Sciatic nerve (tissue), 2 donors: ENCODE data around the gene WDR76. TPM values are rescaled to one million over a fixed set of nuclear protein-coding genes. Genes with fewer than 3 reads are reported as not detected.

ENCODE experiments used
- ATAC-seq: fragments of 200-7000 bp; cut with Tn5 transposase; one replicate; pipeline ENCODE4 v1.9.1; 2020; ENCODE audit warnings: mild to moderate bottlenecking, moderate library complexity
- DNase-seq: peaks from one replicate; pipeline ENCODE4 v3.0.0-alpha.2; 2020; ENCODE audit warnings: low spot score
- intact Hi-C: fragments of 100-400 bp; cut with DNase I; formaldehyde crosslinking; loops from one replicate; pipeline ENCODE4 v1.14.2; 2022
- total RNA-seq: library from RNA; stranded (reverse); fragmentation: NEBNext Ultra II Directional; extraction: Animal tissue kit (Norgen Biotek cat#: 25700); gene quantifications from one replicate; pipeline ENCODE4 v1.2.1, GENCODE V29; 2021
- donor health status: DM: no; HTN: no; CAD: no.
- donor health status: DM: no; HTN: no; CAD: no.

The WDR76 gene
- total RNA-seq, 1 donor from 2014 or later: 5.1 TPM

DNA sequence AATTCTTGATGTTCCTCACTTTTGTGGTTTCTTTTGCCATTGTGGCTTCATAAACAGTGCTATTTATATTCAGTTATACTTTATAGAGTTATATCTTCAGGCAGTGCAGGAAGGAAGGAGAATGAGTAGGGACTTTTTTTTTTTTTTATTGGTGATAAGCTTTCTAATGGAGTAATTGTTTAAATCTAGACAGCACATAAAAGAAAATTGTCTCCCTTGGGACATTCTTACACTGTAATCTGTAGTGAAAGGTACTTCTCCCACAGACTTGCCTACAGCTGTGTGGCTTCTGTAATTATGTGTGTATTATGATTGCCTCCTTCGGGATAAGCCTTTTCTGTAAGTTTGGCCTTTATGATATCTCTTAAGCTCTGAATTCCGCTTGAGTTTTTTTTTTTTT, 41.6 kb downstream of the WDR76 start:
- no peak for DNase-seq
- ATAC-seq: no peak
- intact Hi-C loops: no loop called here

DNA sequence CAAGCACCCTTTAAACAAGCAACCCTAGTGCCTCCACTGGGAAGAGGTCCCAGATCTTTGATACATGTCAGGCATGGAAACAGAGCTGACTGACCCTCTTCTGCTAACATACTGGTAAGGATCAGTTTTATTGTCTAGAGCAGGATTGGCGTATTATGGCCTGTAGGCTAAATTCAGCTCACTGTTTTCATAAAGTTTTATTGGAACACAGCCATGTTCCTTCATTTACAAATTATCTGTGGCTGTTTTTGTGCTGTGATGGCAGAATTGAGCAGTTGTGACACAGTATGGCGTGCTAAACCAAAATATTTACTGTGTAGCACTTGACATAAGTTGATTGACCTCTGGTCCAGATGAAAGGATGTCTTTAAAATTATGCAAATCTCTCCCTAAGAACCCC, 45.0 kb downstream of the WDR76 start:
- ATAC-seq (no peak), DNase-seq (no peak)
- intact Hi-C loops: no loop called here

DNA sequence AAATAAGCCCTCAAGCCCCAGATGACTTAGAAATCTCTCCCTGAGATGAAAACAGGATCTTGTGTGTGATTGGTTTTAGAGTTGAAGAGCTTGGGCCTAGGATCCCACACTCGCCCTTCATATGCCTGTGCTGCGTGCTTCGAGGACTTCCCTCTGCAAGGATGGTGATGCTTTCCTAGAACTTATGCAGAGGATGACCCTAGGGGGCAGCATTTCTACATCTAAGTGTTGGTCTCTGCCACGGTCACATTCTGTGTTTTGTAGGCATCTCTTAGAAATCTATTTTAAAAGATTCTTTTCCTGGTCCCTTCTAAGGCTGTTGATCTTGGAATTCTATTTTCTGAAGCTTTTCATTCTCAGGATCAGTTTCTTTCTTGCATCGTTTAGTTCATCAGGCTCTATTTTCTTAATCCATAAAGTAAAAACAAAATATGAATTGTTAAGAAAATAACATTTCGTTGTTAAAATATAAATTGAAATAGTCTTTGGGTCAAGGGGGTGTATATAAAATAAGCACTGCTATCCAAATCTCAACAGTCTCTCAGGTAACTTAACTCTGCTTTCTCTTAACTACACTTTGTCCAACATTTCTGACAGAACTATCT, 45.7 kb downstream of the WDR76 start:
- intact Hi-C loops: no loop called here
- DNase-seq (no peak), ATAC-seq (peak; percentile 56)

DNA sequence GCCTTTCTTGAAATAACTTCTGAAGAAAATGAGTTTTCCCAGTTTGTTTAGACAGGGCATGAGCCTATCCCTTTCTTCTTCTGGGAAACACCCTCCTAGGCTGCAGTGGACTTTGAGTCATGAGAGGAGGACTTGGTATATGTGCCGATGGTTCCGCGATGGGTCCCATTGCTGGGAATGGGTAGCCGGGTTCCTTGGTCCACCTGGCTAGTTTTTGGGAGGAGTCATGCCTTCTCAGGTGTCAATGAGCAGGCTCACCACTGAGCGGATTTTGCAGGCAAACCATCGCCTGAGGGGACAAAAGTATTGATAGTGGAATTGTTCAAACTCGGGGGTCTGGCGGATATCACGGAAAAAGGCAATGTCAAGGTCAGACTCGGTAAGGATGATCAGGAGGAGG, 46.8 kb downstream of the WDR76 start:
- DNase-seq (no peak), ATAC-seq (no peak)
- intact Hi-C loops: no loop called here

DNA sequence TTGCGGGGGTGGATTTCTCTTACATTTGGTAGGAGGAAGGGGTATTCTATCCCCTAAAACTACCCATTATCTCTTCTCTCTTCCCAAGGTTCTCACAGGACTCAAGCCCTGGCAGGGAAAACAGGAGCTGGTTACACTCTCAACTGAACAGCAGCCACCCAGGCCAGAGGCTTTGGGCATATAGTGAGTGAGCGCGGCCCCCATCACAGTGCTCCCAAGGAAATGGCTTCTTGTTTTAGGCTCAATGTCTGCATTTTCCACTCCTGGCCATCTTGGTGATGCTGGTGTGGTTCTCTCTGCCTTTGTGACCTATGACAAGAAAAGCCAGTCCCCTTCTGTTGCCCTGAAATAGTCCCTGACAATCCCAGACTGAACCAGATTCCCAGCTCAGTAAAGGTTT, 50.1 kb downstream of the WDR76 start:
- ATAC-seq: no peak
- intact Hi-C loops: no loop called here
- no peak for DNase-seq

DNA sequence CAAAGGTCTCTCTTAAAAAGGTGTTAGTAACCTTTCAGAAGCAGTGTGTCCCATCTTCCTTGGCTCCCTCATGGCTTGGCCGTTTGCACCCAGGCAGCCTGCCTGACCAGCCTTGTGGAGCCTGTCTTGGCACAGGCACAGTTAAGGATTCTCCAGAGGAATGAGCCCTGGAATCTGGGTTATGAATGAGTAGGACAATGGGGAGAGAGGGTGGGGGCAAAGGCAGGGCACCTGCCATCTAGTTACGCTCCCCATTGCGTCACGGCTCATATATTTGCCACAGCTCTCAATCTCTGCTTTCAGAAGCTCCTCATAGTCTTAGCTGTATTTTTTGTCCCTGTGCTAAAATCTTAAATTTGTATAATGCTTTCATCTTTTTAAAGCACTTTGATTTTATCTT, 50.6 kb downstream of the WDR76 start:
- ATAC-seq (no peak), DNase-seq (no peak)
- intact Hi-C loops: no loop called here

GRCh38 chr15:43878446-43878845, 51.6 kb downstream of the WDR76 start:
- no peak for ATAC-seq
- intact Hi-C loops: no loop called here

DNA sequence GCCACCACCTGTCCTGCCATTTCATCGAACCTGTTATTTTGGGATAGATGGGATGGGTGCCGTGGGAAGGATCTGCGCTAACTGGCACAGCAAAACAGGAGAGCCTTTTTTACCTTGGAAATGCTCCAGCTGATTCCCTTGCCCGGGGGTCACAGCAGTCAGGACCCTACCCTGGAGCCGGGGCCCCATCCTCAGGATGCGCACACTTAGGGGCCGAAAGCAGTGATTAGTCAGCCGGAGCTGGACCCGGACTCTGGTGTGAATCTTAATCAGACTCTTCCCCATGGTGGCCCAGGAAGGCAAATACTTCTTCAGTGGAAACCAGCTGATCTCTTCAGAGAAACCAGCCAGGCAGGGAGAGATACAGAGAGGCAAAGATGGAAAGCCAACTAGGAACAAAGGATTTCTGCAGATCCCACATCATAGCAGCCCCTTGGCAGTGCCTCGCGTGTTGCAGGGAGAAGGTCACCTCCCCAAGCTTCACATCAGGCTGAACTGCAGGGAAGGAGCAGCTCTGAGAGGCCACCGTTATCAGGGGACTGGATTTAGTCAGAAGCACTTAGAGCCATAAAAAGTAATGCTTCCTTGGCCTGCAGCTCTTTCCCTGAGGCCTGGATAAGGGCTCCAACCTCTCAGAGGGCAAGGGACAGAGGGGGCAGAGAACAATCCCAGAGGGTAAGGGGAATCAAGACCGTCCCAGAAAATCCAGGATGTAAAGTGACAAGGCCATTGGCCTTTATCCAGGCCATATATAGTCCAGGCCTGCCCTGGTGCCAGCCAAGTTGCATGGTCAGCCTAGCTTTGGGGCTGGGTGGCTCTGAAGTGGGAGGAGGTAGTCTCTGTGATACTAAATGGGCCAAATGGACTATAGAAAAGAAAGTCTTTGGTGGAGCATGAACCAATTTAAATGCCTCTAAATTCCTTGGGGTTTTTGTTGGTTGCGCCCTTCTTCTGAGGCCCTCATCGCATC, 52.9 kb downstream of the WDR76 start:
- intact Hi-C loops: no loop called here
- no peak for DNase-seq

More at GRCh38 chr15:43878446-43878845, 51.6 kb downstream of the WDR76 start:
- DNase-seq: no peak

GRCh38 chr15:43880406-43881194, 53.8 kb downstream of the WDR76 start:
- DNase-seq (no peak), ATAC-seq (peak; percentile 49)
- intact Hi-C loops: no loop called here

More for the DNA sequence above, 52.9 kb downstream of the WDR76 start:
- peak; percentile 36 for ATAC-seq

- intact Hi-C loops: no loop called here
- DNase-seq (no peak), ATAC-seq (no peak)
Measured at GRCh38 chr15:43881245-43881644, 54.4 kb downstream of the WDR76 start.

DNA sequence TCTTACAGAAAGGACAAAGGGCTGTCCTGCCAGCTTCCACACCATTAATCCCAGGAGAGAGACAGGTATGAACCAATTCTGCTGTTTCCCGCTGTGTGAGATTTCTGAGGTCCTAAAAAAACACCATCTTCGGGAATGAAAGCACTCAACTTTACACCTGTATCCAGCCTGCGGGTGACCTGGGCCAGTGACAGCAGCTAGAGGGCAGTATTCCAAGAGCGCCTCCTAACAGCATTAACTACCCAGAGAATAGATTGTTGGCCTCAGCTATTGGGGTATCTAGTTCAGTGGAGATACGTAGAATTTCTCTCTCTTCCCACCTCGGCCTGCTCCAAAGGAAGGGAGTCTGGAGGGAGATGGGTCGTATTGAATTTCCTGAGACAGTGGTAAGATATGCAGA, 55.1 kb downstream of the WDR76 start:
- intact Hi-C loops: no loop called here
- ATAC-seq (no peak), DNase-seq (no peak)

- DNase-seq (no peak), ATAC-seq (no peak)
- intact Hi-C loops: no loop called here
Measured at GRCh38 chr15:43883571-43883970, 56.8 kb downstream of the WDR76 start.

- intact Hi-C loops: no loop called here
- DNase-seq (no peak), ATAC-seq (no peak)
Measured at GRCh38 chr15:43886558-43886957, 59.8 kb downstream of the WDR76 start.

GRCh38 chr15:43887901-43888300, 61.1 kb downstream of the WDR76 start:
- intact Hi-C loops: no loop called here
- no peak for DNase-seq
- ATAC-seq: no peak

GRCh38 chr15:43889042-43889441, 62.2 kb downstream of the WDR76 start:
- ATAC-seq: no peak
- intact Hi-C loops: no loop called here

DNA sequence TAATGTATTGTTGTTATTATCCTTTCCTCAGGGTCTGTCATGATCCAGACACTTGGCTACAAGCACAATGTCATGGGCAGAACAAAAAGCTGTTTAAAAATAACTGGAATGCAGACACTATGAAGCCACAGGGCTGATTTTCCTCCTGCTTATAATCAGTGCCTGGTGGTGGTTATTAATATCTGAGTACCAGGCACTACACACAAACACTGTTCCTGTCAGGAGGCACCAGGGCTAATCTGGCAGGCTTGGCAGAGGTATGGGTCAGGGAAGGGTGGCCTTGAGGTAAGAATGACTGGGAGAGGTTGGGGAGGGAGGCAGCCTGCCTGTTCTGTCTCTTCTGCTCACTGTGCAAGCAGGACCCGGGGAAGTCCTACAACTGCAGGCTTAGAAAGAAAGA, 67.2 kb downstream of the WDR76 start:
- no peak for ATAC-seq
- DNase-seq: no peak
- intact Hi-C loops: loop anchor here (10.0 kb wide), 1 partner anchor 321 kb away; no protein-coding TSS in a partner anchor

More at GRCh38 chr15:43889042-43889441, 62.2 kb downstream of the WDR76 start:
- no peak for DNase-seq

- ATAC-seq (no peak), DNase-seq (no peak)
- intact Hi-C loops: loop anchor here (10.0 kb wide), 1 partner anchor 319 kb away; no protein-coding TSS in a partner anchor
Measured at GRCh38 chr15:43895586-43895985, 68.8 kb downstream of the WDR76 start.

DNA sequence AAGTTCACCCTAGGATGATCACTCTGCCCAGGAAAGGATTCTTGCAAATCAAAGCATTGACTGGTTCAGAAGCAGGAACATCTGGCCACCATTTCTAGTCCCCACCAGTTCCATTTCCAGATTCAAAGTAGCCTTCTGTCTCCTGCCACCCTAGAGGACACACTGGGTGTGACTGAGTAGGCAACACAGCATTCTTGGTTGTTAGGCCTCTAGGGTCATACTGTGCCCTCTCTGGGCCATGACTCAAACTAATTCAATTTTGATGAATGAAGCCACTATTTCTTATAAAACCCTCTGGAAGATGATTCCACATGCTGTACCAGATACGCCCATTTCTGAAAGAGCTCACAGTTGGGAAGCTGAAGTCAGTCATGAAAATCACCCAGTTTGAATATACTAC, 69.7 kb downstream of the WDR76 start:
- ATAC-seq (no peak), DNase-seq (no peak)
- intact Hi-C loops: loop anchor here (10.0 kb wide), 1 partner anchor 318 kb away; no protein-coding TSS in a partner anchor

GRCh38 chr15:43898891-43899290, 72.1 kb downstream of the WDR76 start:
- ATAC-seq: no peak
- no peak for DNase-seq
- intact Hi-C loops: loop anchor here (10.0 kb wide), 1 partner anchor 316 kb away; no protein-coding TSS in a partner anchor
